MM.1S (cell line): ENCODE results near the gene TMEM119.

ENCODE experiments used
- CTCF ChIP-seq: fragments of 300-600 bp; sonication (generic); IDR thresholded peaks from 2 replicates; pipeline ENCODE4 v1.5.1; 2016; ENCODE audit warnings: antibody characterized with exemption, low read length, mixed read lengths
- EZH2 ChIP-seq: fragments of 300-600 bp; sonication (generic); optimal IDR thresholded peaks from 2 replicates; pipeline ENCODE3; 2017; ENCODE audit warnings: low read depth, mild to moderate bottlenecking, antibody characterized with exemption, low read length, mixed read lengths

GRCh38 chr12:108564724-108565123 is 33.2 kb downstream of the TMEM119 start:
- TF ChIP-seq CTCF: no peak
- no peak for TF ChIP-seq EZH2
